GM12878 (cell line): Measurements from ENCODE around the gene DCPS. TPM values are rescaled to one million over a fixed set of nuclear protein-coding genes. Genes with fewer than 3 reads are reported as not detected.

Experiments
- ATAC-seq: fragments of 200-7000 bp; cut with Tn5 transposase; 3 replicates; pipeline ENCODE4 v1.9.1; 2020; ENCODE audit warnings: mild to moderate bottlenecking, moderate library complexity
- BruUV-seq: library from RNA; stranded (reverse); fragments of 400-500 nt; replicated peaks from 2 replicates; lab custom pipeline; 2021; lab: Mats Ljungman, UMichigan
- CTCF ChIA-PET: fragments of 300-600 bp; sonication (Branson Sonifier 250); formaldehyde crosslinking; extraction: SDS; loops from one replicate; lab custom pipeline; 2021; ENCODE audit warnings: inconsistent platforms; lab: Yijun Ruan, JAX
- POLR2A ChIA-PET: fragments of 350-600 bp; formaldehyde crosslinking; extraction: SDS; loops from one replicate; lab custom pipeline; 2021; ENCODE audit warnings: inconsistent platforms; lab: Charles Lee
- RAD21 ChIA-PET: fragments of 300-600 bp; sonication (Branson Sonifier 250); formaldehyde crosslinking; loops from one replicate; lab custom pipeline; 2023; ENCODE audit warnings: antibody characterized with exemption; ENCODE audit not compliant: unreplicated experiment; lab: Charles Lee
- SMC1A ChIA-PET: fragments of 300-600 bp; sonication (Branson Sonifier 250); formaldehyde crosslinking; loops from one replicate; lab custom pipeline; 2023; ENCODE audit not compliant: unreplicated experiment, uncharacterized antibody; lab: Charles Lee
- DNase-seq: peaks from one replicate; pipeline ENCODE4 v3.0.0-alpha.2; 2011; ENCODE audit warnings: low read depth, low spot score
- FAIRE-seq: peaks from 3 replicates; lab custom pipeline; 2011; peaks lifted over from hg19 to GRCh38; lab: Jason Lieb, UNC
- H2AFZ ChIP-seq: 2 replicates; pipeline ENCODE4 v1.6.0; 2011; ENCODE audit warnings: low read depth, low read length, control low read depth; ENCODE audit not compliant: control insufficient read depth
- H3K27ac ChIP-seq: 2 replicates; pipeline ENCODE4 v1.5.1; 2011; ENCODE audit warnings: control low read depth; ENCODE audit not compliant: control insufficient read depth, insufficient read depth
- H3K27me3 ChIP-seq, 2 experiments: replicated peaks in 1 of 2; 2 replicates each; pipeline versions ENCODE4 v1.6.0 to v1.6.1; 2011; ENCODE audit warnings: low read length in 1 of 2; ENCODE audit not compliant: control insufficient read depth in 2 of 2, insufficient read depth in 2 of 2
- H3K36me3 ChIP-seq, 2 experiments: 2 replicates each; pipeline ENCODE4 v1.5.1; 2011; ENCODE audit warnings: low read length in 1 of 2; ENCODE audit not compliant: control insufficient read depth in 2 of 2, insufficient read depth in 2 of 2
- H3K4me1 ChIP-seq: 2 replicates; pipeline ENCODE4 v1.6.1; 2011; ENCODE audit warnings: mild to moderate bottlenecking, low read length, moderate library complexity, mixed read lengths; ENCODE audit not compliant: control insufficient read depth, insufficient read depth
- H3K4me2 ChIP-seq: 2 replicates; pipeline ENCODE4 v1.6.0; 2011; ENCODE audit warnings: control low read depth; ENCODE audit not compliant: control insufficient read depth, insufficient read depth
- H3K4me3 ChIP-seq: fragments of 200-600 bp; sonication (generic); 2 replicates; pipeline ENCODE4 v1.5.1; 2016
- H3K79me2 ChIP-seq: 2 replicates; pipeline ENCODE4 v1.6.0; 2011; ENCODE audit warnings: low read length; ENCODE audit not compliant: control insufficient read depth, insufficient read depth
- H3K9ac ChIP-seq: 2 replicates; pipeline ENCODE4 v1.8.0; 2011; ENCODE audit warnings: low read length, control low read depth, mixed read lengths; ENCODE audit not compliant: control insufficient read depth, insufficient read depth
- H3K9me3 ChIP-seq: replicated peaks from 3 replicates; pipeline ENCODE4 v1.5.1; 2011; ENCODE audit warnings: mild to moderate bottlenecking, low read length; ENCODE audit not compliant: control insufficient read depth, insufficient read depth
- H4K20me1 ChIP-seq: 2 replicates; pipeline ENCODE4 v1.6.0; 2011; ENCODE audit not compliant: control insufficient read depth, insufficient read depth
- BCLAF1 ChIP-seq: fragments of 450-650 bp; IDR thresholded peaks from 2 replicates; pipeline ENCODE4 v1.6.1; 2017; ENCODE audit warnings: antibody characterized with exemption, mild to moderate bottlenecking, moderate library complexity
- BRCA1 ChIP-seq: IDR thresholded peaks from 2 replicates; pipeline ENCODE4 v1.6.1; 2011; ENCODE audit warnings: low read depth, low read length, improper control_type of control experiment
- ESRRA ChIP-seq: IDR thresholded peaks from 2 replicates; pipeline ENCODE4 v1.6.1; 2012; ENCODE audit warnings: mild to moderate bottlenecking, low read length, improper control_type of control experiment
- MAX ChIP-seq: IDR thresholded peaks from 2 replicates; pipeline ENCODE4 v1.6.1; 2012; ENCODE audit warnings: low read depth, low read length, improper control_type of control experiment
- MLLT1 ChIP-seq: fragments of 450-650 bp; IDR thresholded peaks from 2 replicates; pipeline ENCODE4 v1.6.1; 2016; ENCODE audit warnings: mild to moderate bottlenecking
- NFYB ChIP-seq: IDR thresholded peaks from 2 replicates; pipeline ENCODE4 v1.6.1; 2011; ENCODE audit warnings: low read depth, mild to moderate bottlenecking, low read length, improper control_type of control experiment, moderate library complexity; ENCODE audit not compliant: insufficient read depth
- NR2F1 ChIP-seq: fragments of 450-650 bp; conservative IDR thresholded peaks from 2 replicates; pipeline ENCODE4 v1.6.1; 2017; ENCODE audit warnings: mild to moderate bottlenecking
- PAX8 ChIP-seq: fragments of 450-650 bp; IDR thresholded peaks from 2 replicates; pipeline ENCODE4 v1.6.1; 2017; ENCODE audit warnings: mild to moderate bottlenecking, moderate library complexity
- SPI1 ChIP-seq: IDR thresholded peaks from 2 replicates; pipeline ENCODE4 v1.6.1; 2011; ENCODE audit warnings: low read depth, mild to moderate bottlenecking, low read length, moderate library complexity, borderline replicate concordance; ENCODE audit not compliant: insufficient read depth
- SUPT20H ChIP-seq: IDR thresholded peaks from 2 replicates; pipeline ENCODE4 v1.6.1; 2011; ENCODE audit warnings: low read depth, mild to moderate bottlenecking, low read length, moderate library complexity, borderline replicate concordance; ENCODE audit not compliant: control insufficient read depth
- ZBTB40 ChIP-seq: fragments of 450-650 bp; IDR thresholded peaks from 2 replicates; pipeline ENCODE4 v1.6.1; 2016; ENCODE audit warnings: mild to moderate bottlenecking, moderate library complexity, borderline replicate concordance
- WGBS: methylation state at CpG from one replicate; pipeline ENCODE4 v1.1.6; 2016; ENCODE audit warnings: low lambda C conversion rate; ENCODE audit not compliant: insufficient replicate concordance, insufficient coverage; ENCODE audit errors: missing lambda C conversion rate; 5-methylcytosine and 5-hydroxymethylcytosine counted together
- in situ Hi-C: fragments of 300-500 bp; cut with MboI; formaldehyde crosslinking; loops from 9 replicates; pipeline ENCODE4 v1.14.3; 2018; ENCODE audit warnings: mixed read lengths
- intact Hi-C: fragments of 100-400 bp; cut with micrococcal nuclease; formaldehyde crosslinking; loops from one replicate; pipeline ENCODE4 v1.14.2; 2022; ENCODE audit not compliant: unreplicated experiment
- polyA plus RNA-seq, 11 experiments: library from polyadenylated mRNA; depleted of rRNA in 4 of 11; unstranded in 6 of 11; stranded (reverse) in 5 of 11; fragments of >200 nt; fragmentation: Nextera tagmentation in 4 of 11; fragmentation: Illumina TruSeq in 1 of 11; extraction: Ambion mirVana in 4 of 11; extraction: Trizol in 1 of 11; gene quantifications; 1 replicate in 1 of 11; 2 replicates in 10 of 11; pipeline versions ENCODE4 v1.2.1 to v1.2.3, GENCODE V29; 2011 to 2016; ENCODE audit warnings: inconsistent platforms in 2 of 11, missing spikeins in 2 of 11, low read depth in 1 of 11
- total RNA-seq, 4 experiments: library from RNA; depleted of rRNA in 3 of 4; stranded (reverse); fragments of >200 nt in 3 of 4; fragmentation: Illumina TruSeq in 1 of 4; extraction: Trizol in 1 of 4; gene quantifications; 2 replicates each; pipeline versions ENCODE4 v1.2.1 to v1.2.3, GENCODE V29; 2013 to 2021
- TF ChIP-seq, protein P1 (sequence below): IDR thresholded peaks from 2 replicates; pipeline ENCODE4 v1.6.1; 2011; ENCODE audit warnings: low read depth, low read length, improper control_type of control experiment, borderline replicate concordance

DCPS gene
- total and polyA plus RNA-seq, 10 of the 15 experiments (the other 5 are each of a cell fraction or from before 2014, with no cell fraction given), result 23.5 to 101 (median 67.4) TPM

DNA sequence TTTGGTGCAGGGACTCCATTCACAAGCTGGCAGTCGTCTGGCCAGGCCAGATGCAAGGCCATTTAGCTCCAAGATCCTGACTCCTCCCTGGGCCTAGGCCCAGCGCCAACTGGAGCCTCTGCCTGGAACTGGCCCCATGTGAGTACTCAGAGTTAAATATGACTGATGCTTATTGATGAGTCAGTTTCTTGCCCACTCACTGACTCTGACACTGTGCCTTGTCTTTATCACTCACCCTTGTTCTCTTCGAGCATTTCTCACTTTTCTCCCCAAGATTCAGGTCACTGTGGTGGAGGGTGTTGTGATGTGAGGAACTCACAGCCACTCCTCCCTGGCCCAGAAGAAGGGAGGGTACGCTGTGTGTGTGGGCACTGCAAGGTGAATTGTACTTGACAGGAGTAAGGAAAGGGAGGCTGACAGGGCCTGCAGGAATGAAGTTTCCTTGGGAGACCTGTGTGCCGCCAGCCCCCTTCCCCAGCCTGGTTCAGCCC is 28.4 kb downstream of the DCPS start (continued):
- no peak for TF ChIP-seq BCLAF1

DNA sequence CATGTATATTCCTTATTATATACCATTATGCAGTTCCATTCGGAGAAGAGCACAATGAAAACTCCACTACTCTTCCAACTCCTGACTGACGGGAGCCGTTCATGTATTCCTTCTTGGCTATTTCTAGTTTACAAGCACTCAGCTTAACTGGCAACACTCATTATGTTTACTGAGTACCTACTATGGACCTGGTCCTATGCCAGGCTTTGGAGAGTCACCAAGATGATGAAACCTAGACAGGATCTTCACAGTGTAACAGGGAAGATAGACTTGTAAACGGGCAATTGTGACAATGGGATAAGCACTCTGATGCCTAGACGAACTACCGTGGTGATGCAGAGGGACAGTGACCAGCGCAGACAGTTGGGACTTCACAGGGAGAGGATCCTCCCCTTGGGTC is 29.3 kb downstream of the DCPS start:
- Histone ChIP-seq H3K27me3 (no peaks in the 10 kb centered on the region), H3K79me2 (no peaks in the 10 kb centered on the region), H3K36me3 (peaks cover 22 to 29% of the 10 kb centered on the region in 2 experiments), H3K9me3 (no peaks in the 10 kb centered on the region), H2AFZ (no peak overlapping the region), H3K4me1 (no peaks in the 10 kb centered on the region; the same call in 1 of the 2 replicates), H3K4me2 (no peak overlapping the region), H3K4me3 (no peak overlapping the region), H3K27ac (no peak overlapping the region), H3K9ac (no peak overlapping the region), H4K20me1 (no peaks in the 10 kb centered on the region)
- ChIA-PET POLR2A (interaction anchor here (0.6 kb wide), 1 partner anchor 70 kb away, joined by 3 read pairs; no protein-coding TSS in a partner anchor), CTCF (no interaction called here), RAD21 (no interaction called here), SMC1A (no interaction called here)
- BruUV-seq, result no TSS peak
- no peak for ATAC-seq
- DNase-seq, result no peak
- in situ Hi-C loops, result no loop called here
- intact Hi-C loops, result no loop called here
- FAIRE-seq, result no peak
- WGBS, result 90% methylated on average over 7 of the region's 7 CpGs
- TF ChIP-seq MAX, result no peak
- no peak for TF ChIP-seq MLLT1
- TF ChIP-seq PAX8, result no peak
- no peak for TF ChIP-seq ESRRA
- TF ChIP-seq NR2F1, result no peak
- TF ChIP-seq, protein P1, sequence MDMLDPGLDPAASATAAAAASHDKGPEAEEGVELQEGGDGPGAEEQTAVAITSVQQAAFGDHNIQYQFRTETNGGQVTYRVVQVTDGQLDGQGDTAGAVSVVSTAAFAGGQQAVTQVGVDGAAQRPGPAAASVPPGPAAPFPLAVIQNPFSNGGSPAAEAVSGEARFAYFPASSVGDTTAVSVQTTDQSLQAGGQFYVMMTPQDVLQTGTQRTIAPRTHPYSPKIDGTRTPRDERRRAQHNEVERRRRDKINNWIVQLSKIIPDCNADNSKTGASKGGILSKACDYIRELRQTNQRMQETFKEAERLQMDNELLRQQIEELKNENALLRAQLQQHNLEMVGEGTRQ, result no peak
- TF ChIP-seq NFYB, result no peak
- TF ChIP-seq SUPT20H, result no peak
- no peak for TF ChIP-seq ZBTB40
- no peak for TF ChIP-seq BRCA1
- TF ChIP-seq SPI1, result no peak
